ENCODE measurements around the gene ATP1B2. TPM values are rescaled to one million over a fixed set of nuclear protein-coding genes. Genes with fewer than 3 reads are reported as not detected.

ATP1B2 gene
- total RNA-seq, 1 experiment from 2014 or later: not detected

DNA sequence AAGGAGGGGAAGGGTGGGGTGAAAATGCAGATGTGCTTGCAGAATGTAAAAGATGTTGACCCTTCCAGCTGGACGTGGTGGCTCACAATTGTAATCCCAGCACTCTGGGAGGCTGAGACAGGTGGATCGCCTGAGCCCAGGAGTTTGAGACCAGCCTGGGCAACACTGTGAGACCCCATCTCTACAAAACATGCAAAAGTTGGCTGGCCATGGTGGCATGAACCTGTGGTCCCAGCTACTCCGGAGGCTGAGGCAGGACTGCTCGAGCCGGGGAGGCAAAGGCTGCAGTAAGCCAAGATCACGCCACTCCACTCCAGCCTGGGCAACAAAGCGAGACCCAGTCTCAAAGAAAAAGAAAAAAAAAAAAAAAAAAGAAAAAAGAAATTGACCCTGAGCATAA is 17.8 kb downstream of the ATP1B2 start:
- no peak for ATAC-seq
- no peaks in the 10 kb centered on the region for H3K27me3 ChIP-seq (ENCODE audit: insufficient read depth, low read length)
- no peaks in the 10 kb centered on the region for H3K4me1 ChIP-seq (ENCODE audit: control insufficient read depth in 1 of 2, insufficient read depth in 2 of 2, low read length in 2 of 2)
- RAD21 ChIA-PET (ENCODE audit: low non-redundant PET in 1 of 2, low total read pairs in 2 of 2, uncharacterized antibody in 2 of 2, unreplicated experiment in 2 of 2): no interaction called here
- no peak overlapping the region for H3K4me2 ChIP-seq (ENCODE audit: low read length)
- TF ChIP-seq ZNF274 (IDR thresholded peaks at IDR 0.05; ENCODE audit: low read depth, low read length) (no peak), ZFX (IDR thresholded peaks at IDR 0.05) (no peak), SIN3A (IDR thresholded peaks at IDR 0.05; ENCODE audit: low read depth) (no peak), EZH2phosphoT487 (IDR thresholded peaks at IDR 0.05; ENCODE audit: borderline replicate concordance) (no peak), REST (IDR thresholded peaks at IDR 0.05; ENCODE audit: low read depth) (no peak), SRF (IDR thresholded peaks at IDR 0.05; ENCODE audit: low read depth) (no peak), POLR2AphosphoS5 (IDR thresholded peaks at IDR 0.05; ENCODE audit: low read depth, low read length) (no peak), CEBPB (IDR thresholded peaks at IDR 0.05; ENCODE audit: low read depth) (no peak), CTCF (IDR thresholded peaks at IDR 0.05 in 2 of 3, conservative IDR thresholded peaks at IDR 0.05 in 1 of 3; ENCODE audit: borderline replicate concordance in 1 of 3, insufficient read depth in 1 of 3, low read depth in 2 of 3, low read length in 2 of 3) (no peak), POLR2A (IDR thresholded peaks at IDR 0.05; ENCODE audit: borderline replicate concordance, extremely low read depth, insufficient read depth, insufficient read length) (no peak), ELF1 (IDR thresholded peaks at IDR 0.05; ENCODE audit: borderline replicate concordance, low read depth) (no peak)
- TF ChIP-seq, protein P1, sequence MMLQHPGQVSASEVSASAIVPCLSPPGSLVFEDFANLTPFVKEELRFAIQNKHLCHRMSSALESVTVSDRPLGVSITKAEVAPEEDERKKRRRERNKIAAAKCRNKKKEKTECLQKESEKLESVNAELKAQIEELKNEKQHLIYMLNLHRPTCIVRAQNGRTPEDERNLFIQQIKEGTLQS (IDR thresholded peaks at IDR 0.05): no peak
- POLR2A ChIA-PET: interaction anchor here (1.7 kb wide), 1 partner anchor 10 kb away, joined by 3 read pairs; no protein-coding TSS in a partner anchor
- no peak overlapping the region for H2AFZ ChIP-seq (ENCODE audit: low read depth, low read length, poor library complexity, severe bottlenecking)
- no peak for DNase-seq (ENCODE audit: low read depth, low spot score)
- BruUV-seq (replicated peaks): no TSS peak
- peaks cover 0 to 2% of the 10 kb centered on the region in 2 experiments; a peak in 1 of 4 replicates for H3K9me3 ChIP-seq (ENCODE audit: control insufficient read depth in 1 of 2, insufficient read depth in 1 of 2, low read depth in 1 of 2, low read length in 2 of 2)
- no peak overlapping the region for H3K9ac ChIP-seq (ENCODE audit: low read length)
- intact Hi-C loops (cut with micrococcal nuclease): no loop called here
- no peaks in the 10 kb centered on the region for H4K20me1 ChIP-seq (ENCODE audit: insufficient read depth)
- CTCF ChIA-PET: no interaction called here
- H3K79me2 ChIP-seq (ENCODE audit: insufficient read depth, low read length): no peaks in the 10 kb centered on the region
- H3K27ac ChIP-seq (ENCODE audit: low read depth, low read length): no peak overlapping the region
- no peak overlapping the region for H3K4me3 ChIP-seq (replicated peaks in 1 of 2; ENCODE audit: low read depth in 1 of 2, low read length in 2 of 2)
- peaks cover 6 to 13% of the 10 kb centered on the region in 2 experiments; a peak in 3 of 4 replicates for H3K36me3 ChIP-seq (ENCODE audit: control insufficient read depth in 1 of 2, insufficient read depth in 2 of 2, low read length in 2 of 2)
- H3K9me2 ChIP-seq (ENCODE audit: insufficient read depth): no peaks in the 10 kb centered on the region

All from HCT116 (cell line).